AG09319 (cell line): ENCODE results near the gene A4GNT.
"Not testable (repeated sequence)": the region's sequence is repeated elsewhere in the genome, so short reads cannot be mapped to it uniquely, and the experiment has no call there.

ENCODE experiments used
- DNase-seq: peaks from one replicate; pipeline ENCODE4 v3.0.0-alpha.2; 2010; ENCODE audit warnings: low read depth; ENCODE audit errors: extremely low read depth
- CTCF ChIP-seq: IDR thresholded peaks from 2 replicates; pipeline ENCODE4 v1.5.1; 2011; ENCODE audit warnings: low read depth, mild to moderate bottlenecking, inconsistent platforms, low read length, moderate library complexity

The A4GNT gene

DNA sequence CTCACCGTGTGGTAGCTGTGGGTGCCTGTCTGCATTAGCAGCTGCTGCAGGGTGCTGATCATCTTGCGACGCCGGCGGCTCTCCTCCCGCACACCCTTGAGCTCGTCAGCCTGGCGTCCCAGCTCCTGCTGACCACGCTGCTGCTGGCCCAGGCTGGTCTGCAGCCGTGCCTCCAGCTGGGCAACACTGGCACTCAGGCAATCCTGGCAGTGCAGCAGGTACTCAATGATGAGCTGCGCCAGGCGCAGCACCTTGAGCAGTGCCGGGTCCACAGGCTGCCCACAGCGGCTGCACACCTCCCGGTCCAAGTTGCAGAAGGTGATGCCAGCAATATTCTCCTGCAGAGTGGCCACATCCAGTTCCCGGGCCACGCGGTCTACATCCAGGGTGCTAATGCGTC, 28.7 kb downstream of the A4GNT start:
- no peak for TF ChIP-seq CTCF
- no peak for DNase-seq

GRCh38 chr3:138101351-138101940, 30.7 kb downstream of the A4GNT start:
- not testable (repeated sequence) for DNase-seq
- peak; percentile 11 for TF ChIP-seq CTCF

DNA sequence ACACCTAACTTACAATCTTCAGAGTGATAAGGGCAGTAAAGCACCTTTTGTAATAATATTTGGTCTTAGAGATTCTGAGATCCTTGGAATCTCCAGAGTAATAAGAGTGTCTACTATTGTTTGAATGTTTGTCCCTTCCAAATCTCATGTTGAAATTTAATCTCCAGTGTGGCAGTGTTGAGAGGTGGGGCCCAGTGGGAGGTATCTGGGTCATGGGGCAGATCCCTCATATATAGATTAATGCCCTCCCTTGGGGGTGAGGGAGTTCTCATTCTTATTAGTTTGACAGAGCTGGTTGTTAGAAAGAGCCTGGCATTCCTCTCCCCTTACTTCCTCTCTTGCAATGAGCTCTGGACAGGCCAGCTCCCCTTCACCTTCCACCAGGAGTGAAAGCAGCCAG, 32.8 kb downstream of the A4GNT start:
- DNase-seq: no peak
- no peak for TF ChIP-seq CTCF

GRCh38 chr3:138097192-138098172, 34.7 kb downstream of the A4GNT start:
- TF ChIP-seq CTCF: peak; percentile 35
- DNase-seq: no peak

DNA sequence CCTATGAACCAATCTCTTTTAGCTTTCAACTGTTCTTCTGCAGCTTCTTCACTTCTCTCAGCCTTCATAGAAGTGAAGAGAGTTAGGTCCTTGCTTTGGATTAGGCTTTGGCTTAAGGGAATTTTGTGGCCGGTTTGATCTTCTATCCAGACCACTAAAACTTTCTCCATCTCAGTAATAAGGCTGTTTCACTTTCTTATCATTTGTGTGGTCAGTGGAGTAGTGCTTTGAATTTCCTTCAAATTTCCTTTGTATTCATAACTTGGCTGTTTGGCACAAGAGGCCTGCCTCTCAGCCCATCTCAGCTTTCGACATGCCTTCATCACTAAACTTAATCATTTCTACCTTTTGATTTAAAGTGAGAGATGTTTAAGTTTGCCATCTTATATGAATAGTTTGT, 38.5 kb downstream of the A4GNT start:
- no peak for TF ChIP-seq CTCF
- no peak for DNase-seq

GRCh38 chr3:138092023-138092422, 40.2 kb downstream of the A4GNT start:
- DNase-seq: no peak

More at GRCh38 chr3:138092023-138092422, 40.2 kb downstream of the A4GNT start:
- no peak for TF ChIP-seq CTCF
